ENCODE results near the gene LIMCH1. TPM values are rescaled to one million over a fixed set of nuclear protein-coding genes. Genes with fewer than 3 reads are reported as not detected.

LIMCH1 gene
- total RNA-seq, 1 experiment from 2014 or later: 3.3 TPM

DNA sequence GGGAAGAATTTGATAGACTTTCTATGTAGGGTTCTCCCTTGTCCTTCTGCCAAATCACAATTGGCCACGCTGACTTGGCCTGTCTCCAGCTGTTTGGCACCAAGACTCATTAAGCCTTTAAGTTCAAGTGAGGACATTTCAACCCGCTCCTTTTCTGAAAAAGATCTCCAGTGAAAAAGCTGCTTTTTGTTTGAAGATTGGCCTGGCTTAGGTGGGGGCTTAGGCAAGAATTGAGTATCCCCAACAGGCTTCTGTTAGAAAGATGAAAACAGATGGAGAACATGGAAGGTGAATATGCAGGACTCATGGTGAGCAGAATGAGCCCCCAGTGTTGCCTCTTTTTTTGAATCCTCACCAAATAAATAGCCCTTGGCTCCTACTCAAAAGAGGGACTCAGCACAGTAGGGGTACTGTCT, 28.5 kb upstream of the LIMCH1 start:
- Histone ChIP-seq H3K27ac (ENCODE audit: insufficient read length, low read depth, low read length) (no peak overlapping the region), H4K8ac (replicated peaks; ENCODE audit: insufficient read length, low read depth, low read length) (no peak overlapping the region), H2BK120ac (ENCODE audit: low read depth, low read length, poor library complexity, severe bottlenecking) (no peak overlapping the region), H3K4me2 (ENCODE audit: insufficient read depth, insufficient read length, low read length) (no peak overlapping the region), H3K4ac (ENCODE audit: low read depth, low read length) (no peak overlapping the region), H4K91ac (ENCODE audit: insufficient read length, low read depth, low read length) (no peak overlapping the region), H3K9ac (ENCODE audit: extremely low read depth, insufficient read length, low read length) (no peak overlapping the region), H3K23ac (ENCODE audit: insufficient read length, low read depth, low read length) (no peak overlapping the region), H4K5ac (ENCODE audit: insufficient read length, low read depth, low read length) (no peak overlapping the region), H3K79me2 (ENCODE audit: insufficient read depth, low read length) (no peaks in the 10 kb centered on the region), H3K18ac (ENCODE audit: insufficient read length, low read depth, low read length) (no peak overlapping the region), H2AK5ac (ENCODE audit: insufficient read length, low read length) (no peak overlapping the region), H3K14ac (ENCODE audit: insufficient read depth, low read length) (no peak overlapping the region), H2BK5ac (ENCODE audit: insufficient read length, low read length) (no peak overlapping the region), H3K79me1 (ENCODE audit: insufficient read depth, low read depth, low read length, poor library complexity, severe bottlenecking) (no peaks in the 10 kb centered on the region), H4K20me1 (ENCODE audit: control insufficient read depth, insufficient read depth, insufficient read length) (no peaks in the 10 kb centered on the region), H3K56ac (ENCODE audit: insufficient read length, low read depth, low read length) (no peak overlapping the region), H3K27me3 (ENCODE audit: insufficient read depth, low read length) (no peaks in the 10 kb centered on the region), H2AFZ (ENCODE audit: low read length) (no peak overlapping the region), H3T11ph (ENCODE audit: low read length) (no peak overlapping the region), H2BK12ac (ENCODE audit: insufficient read length, low read depth, low read length) (no peak overlapping the region), H3K23me2 (ENCODE audit: insufficient read length, low read depth, low read length, poor library complexity, severe bottlenecking) (no peaks in the 10 kb centered on the region), H3K4me1 (ENCODE audit: insufficient read depth, low read length) (no peaks in the 10 kb centered on the region), H3K9me3 (ENCODE audit: control insufficient read depth, low read depth, low read length) (no peaks in the 10 kb centered on the region), H2BK15ac (ENCODE audit: low read depth, low read length) (no peak overlapping the region), H2BK20ac (ENCODE audit: low read depth, low read length, poor library complexity, severe bottlenecking) (no peak overlapping the region)
- WGBS (ENCODE audit: extremely low coverage, insufficient read length, low lambda C conversion rate): no CpG with 5 or more reads among the region's 2 CpGs
- no peaks in the 10 kb centered on the region; a peak in 1 of 5 replicates for H3K9me3 Mint-ChIP-seq
- H3K36me3 Mint-ChIP-seq (ENCODE audit: insufficient read depth in 1 of 3, low read depth in 3 of 3): no peaks in the 10 kb centered on the region; a peak in 2 of 7 replicates
- H3K27me3 Mint-ChIP-seq (ENCODE audit: low read depth): no peaks in the 10 kb centered on the region; the same call in 1 of the 2 replicates
- no peak overlapping the region for H3K27ac Mint-ChIP-seq
- no peak overlapping the region for H3K4me3 Mint-ChIP-seq
- TF ChIP-seq, protein P1, sequence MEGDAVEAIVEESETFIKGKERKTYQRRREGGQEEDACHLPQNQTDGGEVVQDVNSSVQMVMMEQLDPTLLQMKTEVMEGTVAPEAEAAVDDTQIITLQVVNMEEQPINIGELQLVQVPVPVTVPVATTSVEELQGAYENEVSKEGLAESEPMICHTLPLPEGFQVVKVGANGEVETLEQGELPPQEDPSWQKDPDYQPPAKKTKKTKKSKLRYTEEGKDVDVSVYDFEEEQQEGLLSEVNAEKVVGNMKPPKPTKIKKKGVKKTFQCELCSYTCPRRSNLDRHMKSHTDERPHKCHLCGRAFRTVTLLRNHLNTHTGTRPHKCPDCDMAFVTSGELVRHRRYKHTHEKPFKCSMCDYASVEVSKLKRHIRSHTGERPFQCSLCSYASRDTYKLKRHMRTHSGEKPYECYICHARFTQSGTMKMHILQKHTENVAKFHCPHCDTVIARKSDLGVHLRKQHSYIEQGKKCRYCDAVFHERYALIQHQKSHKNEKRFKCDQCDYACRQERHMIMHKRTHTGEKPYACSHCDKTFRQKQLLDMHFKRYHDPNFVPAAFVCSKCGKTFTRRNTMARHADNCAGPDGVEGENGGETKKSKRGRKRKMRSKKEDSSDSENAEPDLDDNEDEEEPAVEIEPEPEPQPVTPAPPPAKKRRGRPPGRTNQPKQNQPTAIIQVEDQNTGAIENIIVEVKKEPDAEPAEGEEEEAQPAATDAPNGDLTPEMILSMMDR (conservative IDR thresholded peaks at IDR 0.05): no peak
- H3K4me1 Mint-ChIP-seq: peaks cover 2% of the 10 kb centered on the region in 2 experiments
- no peak for DNase-seq
